Mammary epithelial cell (primary cell): ENCODE measurements around the gene FOXP2.

Experiments used
- EZH2 ChIP-seq: IDR thresholded peaks from 2 replicates; pipeline ENCODE4 v1.6.1; 2012; ENCODE audit warnings: low read length, inconsistent platforms, borderline replicate concordance
- TF ChIP-seq, protein P1 (sequence below), 2 donors: IDR thresholded peaks in 1 of 2; conservative IDR thresholded peaks in 1 of 2; 2 replicates each; pipeline ENCODE4 v1.5.1; 2011 to 2012; ENCODE audit warnings: inconsistent platforms in 2 of 2, low read length in 2 of 2, mild to moderate bottlenecking in 2 of 2, control low read depth in 1 of 2, low read depth in 1 of 2; ENCODE audit not compliant: insufficient read depth in 1 of 2; ENCODE audit errors: extremely low read depth in 1 of 2

DNA sequence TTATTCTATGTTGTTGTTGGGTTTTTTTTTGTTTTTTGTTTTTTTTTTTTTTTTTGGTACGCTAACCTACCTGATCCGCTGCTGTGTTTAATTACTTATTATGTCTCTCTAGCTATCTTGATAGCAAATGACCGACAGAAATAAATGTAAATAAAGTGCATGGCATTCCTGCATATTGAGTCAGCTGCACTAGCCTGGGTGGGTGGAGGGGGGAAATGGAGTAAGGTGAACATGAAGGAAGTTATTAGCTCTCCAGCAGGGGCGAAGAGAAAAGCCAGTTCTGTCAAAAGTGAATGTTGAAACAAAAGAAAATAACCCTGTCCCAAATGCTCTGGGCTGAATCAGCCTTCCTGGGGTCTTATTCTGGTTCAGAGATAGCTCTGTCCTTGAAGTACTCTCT lies 296.6 kb downstream of the FOXP2 start:
- no peak for TF ChIP-seq EZH2
- TF ChIP-seq, protein P1, sequence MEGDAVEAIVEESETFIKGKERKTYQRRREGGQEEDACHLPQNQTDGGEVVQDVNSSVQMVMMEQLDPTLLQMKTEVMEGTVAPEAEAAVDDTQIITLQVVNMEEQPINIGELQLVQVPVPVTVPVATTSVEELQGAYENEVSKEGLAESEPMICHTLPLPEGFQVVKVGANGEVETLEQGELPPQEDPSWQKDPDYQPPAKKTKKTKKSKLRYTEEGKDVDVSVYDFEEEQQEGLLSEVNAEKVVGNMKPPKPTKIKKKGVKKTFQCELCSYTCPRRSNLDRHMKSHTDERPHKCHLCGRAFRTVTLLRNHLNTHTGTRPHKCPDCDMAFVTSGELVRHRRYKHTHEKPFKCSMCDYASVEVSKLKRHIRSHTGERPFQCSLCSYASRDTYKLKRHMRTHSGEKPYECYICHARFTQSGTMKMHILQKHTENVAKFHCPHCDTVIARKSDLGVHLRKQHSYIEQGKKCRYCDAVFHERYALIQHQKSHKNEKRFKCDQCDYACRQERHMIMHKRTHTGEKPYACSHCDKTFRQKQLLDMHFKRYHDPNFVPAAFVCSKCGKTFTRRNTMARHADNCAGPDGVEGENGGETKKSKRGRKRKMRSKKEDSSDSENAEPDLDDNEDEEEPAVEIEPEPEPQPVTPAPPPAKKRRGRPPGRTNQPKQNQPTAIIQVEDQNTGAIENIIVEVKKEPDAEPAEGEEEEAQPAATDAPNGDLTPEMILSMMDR (conservative IDR thresholded peaks at IDR 0.05 in 1 of 2, IDR thresholded peaks at IDR 0.05 in 1 of 2; ENCODE audit: extremely low read depth in 1 of 2, insufficient read depth in 1 of 2, low read depth in 1 of 2, low read length in 2 of 2): no peak
